GM10248 (cell line): ENCODE data around the gene AP1S1.

ENCODE experiments used
- CTCF ChIA-PET: fragments of 300-600 bp; sonication (Branson Sonifier 250); formaldehyde crosslinking; extraction: SDS; loops from one replicate; lab custom pipeline; 2021; ENCODE audit warnings: antibody characterized with exemption; lab: Yijun Ruan, JAX
- POLR2A ChIA-PET: fragments of 350-650 bp; sonication (Branson Sonifier 250); formaldehyde crosslinking; extraction: SDS; loops from one replicate; lab custom pipeline; 2020; ENCODE audit warnings: antibody characterized with exemption; lab: Yijun Ruan, JAX
- DNase-seq: peaks from one replicate; pipeline ENCODE4 v3.0.0; 2012; ENCODE audit errors: extremely low spot score
- TF ChIP-seq, protein P1 (sequence below): IDR thresholded peaks from 2 replicates; pipeline ENCODE4 v1.5.1; 2012; ENCODE audit warnings: mild to moderate bottlenecking, low read depth; ENCODE audit errors: extremely low read depth, missing control alignments, control extremely low read depth

Gene AP1S1

GRCh38 chr7:101154693-101155102, 422 bp downstream of the AP1S1 start:
- CTCF ChIA-PET = interaction anchor here (0.8 to 4.6 kb wide), 6 partner anchors 10 to 40 kb away, joined by 3 to 56 read pairs (median 16); no protein-coding TSS in a partner anchor
- TF ChIP-seq, protein P1, sequence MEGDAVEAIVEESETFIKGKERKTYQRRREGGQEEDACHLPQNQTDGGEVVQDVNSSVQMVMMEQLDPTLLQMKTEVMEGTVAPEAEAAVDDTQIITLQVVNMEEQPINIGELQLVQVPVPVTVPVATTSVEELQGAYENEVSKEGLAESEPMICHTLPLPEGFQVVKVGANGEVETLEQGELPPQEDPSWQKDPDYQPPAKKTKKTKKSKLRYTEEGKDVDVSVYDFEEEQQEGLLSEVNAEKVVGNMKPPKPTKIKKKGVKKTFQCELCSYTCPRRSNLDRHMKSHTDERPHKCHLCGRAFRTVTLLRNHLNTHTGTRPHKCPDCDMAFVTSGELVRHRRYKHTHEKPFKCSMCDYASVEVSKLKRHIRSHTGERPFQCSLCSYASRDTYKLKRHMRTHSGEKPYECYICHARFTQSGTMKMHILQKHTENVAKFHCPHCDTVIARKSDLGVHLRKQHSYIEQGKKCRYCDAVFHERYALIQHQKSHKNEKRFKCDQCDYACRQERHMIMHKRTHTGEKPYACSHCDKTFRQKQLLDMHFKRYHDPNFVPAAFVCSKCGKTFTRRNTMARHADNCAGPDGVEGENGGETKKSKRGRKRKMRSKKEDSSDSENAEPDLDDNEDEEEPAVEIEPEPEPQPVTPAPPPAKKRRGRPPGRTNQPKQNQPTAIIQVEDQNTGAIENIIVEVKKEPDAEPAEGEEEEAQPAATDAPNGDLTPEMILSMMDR = no peak
- POLR2A ChIA-PET = interaction anchor here (0.6 kb wide), 1 partner anchor 10 kb away, joined by 3 read pairs; the partner anchor contains the start of gene VGF
- no peak for DNase-seq

GRCh38 chr7:101155303-101155702, 1.0 kb downstream of the AP1S1 start:
- POLR2A ChIA-PET = no interaction called here
- TF ChIP-seq, protein P1 = no peak
- CTCF ChIA-PET = interaction anchor here (0.6 to 4.6 kb wide), 5 partner anchors 11 to 89 kb away, joined by 3 to 56 read pairs (median 3); no protein-coding TSS in a partner anchor
- DNase-seq = no peak

- CTCF ChIA-PET = interaction anchor here (0.8 to 4.6 kb wide), 7 partner anchors 12 to 126 kb away, joined by 3 to 56 read pairs (median 3); no protein-coding TSS in a partner anchor
- DNase-seq = no peak
Observed at GRCh38 chr7:101156277-101156676, 2.0 kb downstream of the AP1S1 start.

DNA sequence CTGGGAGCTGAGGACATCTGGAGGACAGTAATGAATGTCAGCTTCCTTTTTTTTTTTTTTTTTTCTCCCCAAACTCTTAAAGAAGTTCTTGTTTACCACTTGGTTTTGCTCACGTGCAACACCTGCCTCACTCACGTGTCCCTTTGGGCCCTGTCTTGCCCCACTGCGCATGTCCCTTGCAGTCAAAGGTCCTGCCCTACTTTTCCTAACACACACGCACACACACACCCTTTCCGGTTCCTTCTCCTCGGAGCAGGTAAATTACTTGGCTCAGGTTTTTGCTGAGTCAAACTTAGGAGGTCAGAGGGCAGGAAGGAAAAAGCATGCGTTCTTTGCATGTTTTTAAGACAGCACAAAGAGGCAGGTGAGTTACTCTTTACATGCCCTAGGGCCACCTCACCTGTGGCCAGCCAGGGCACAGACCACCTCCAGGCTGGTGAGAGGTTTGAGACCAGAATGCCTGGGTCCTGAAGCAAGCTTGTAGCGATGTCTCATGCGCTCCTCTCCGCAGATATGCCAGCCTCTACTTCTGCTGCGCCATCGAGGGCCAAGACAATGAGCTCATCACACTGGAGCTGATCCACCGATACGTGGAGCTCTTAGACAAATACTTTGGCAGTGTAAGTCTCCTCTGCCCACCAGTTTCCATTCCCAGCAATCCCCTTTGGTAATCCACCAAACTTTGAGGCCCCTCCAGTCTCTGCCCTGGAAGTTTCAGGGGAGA, 2.8 kb downstream of the AP1S1 start:
- ChIA-PET POLR2A (no interaction called here), CTCF (interaction anchor here (0.7 to 4.6 kb wide), 12 partner anchors 8 to 126 kb away, joined by 3 to 56 read pairs (median 4); partner anchors contain the start of gene VGF)
- no peak for DNase-seq
- TF ChIP-seq, protein P1 = no peak

More at GRCh38 chr7:101156277-101156676, 2.0 kb downstream of the AP1S1 start:
- POLR2A ChIA-PET = no interaction called here
- TF ChIP-seq, protein P1 = no peak

DNA sequence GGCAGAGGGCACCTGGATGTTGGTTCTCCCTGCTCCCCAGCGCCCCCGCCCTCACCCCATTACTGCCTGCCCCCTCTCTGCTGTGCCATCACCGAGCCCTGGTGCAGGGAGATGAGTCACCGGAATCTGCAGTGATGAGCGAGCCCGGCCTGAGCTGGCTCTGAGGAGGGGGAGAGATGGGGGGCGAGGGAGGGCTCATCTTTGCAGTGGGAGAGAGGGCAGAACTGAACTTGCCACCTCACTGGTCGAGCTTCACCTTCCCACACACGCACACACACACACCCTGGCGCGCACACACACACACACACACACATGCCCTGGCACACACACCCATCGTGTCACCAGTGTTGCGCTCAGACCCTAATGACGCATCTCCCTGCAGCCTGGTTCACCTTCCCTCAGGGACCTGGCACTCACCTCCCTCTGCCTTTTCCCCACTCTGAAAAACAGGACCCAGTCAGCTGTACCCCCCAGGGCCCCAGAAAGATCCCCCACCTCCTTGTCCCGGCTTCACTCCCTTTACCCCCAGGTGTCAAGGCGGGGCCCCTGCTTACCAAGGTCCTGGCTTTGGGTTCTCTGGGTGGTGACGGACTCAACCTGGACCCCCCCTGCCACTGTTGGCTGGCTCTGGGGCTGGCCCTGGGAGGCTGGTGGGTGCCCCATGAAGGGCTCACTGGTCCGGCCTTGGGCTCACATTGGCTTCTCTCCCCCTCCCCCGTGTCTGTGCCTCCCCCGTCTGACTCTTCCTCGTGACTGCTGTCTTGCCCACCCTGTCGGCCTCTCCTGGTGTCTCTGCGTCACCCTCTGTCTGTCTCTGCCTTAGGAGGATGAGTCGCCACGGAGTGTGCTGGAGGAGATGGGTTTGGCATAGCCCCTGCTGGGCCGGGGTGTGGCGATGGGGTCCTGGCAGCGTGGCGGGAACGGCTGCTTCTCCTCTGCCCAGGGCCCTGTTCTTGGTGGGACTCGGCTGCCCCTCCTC, 5.7 kb downstream of the AP1S1 start:
- POLR2A ChIA-PET = no interaction called here
- CTCF ChIA-PET = interaction anchor here (1.6 to 5.1 kb wide), 2 partner anchors 16 to 33 kb away, joined by 4 to 21 read pairs; no protein-coding TSS in a partner anchor
- TF ChIP-seq, protein P1 = no peak
- no peak for DNase-seq

DNA sequence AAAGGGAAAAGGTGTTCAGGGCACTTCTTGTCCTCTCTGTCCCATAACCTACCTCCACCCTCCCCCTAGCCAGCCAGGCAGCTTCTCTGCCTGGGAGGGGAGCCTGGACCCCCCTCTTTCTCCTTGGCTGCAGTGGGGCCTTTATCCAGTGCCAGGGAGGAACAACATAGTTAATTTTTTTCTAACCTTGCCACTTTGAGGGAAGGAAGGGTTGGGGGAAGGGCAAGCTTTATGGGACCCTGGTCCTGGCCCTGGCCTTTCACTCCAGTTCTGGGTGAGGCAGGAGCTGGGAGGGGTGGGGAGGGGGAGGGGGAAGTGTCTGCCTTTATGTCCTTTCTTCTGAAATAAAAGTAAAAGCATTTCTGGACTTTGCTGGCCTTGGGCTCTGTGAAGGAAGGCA, 6.6 kb downstream of the AP1S1 start:
- DNase-seq = no peak
- TF ChIP-seq, protein P1 = no peak
- POLR2A ChIA-PET = interaction anchor here (0.5 kb wide), 1 partner anchor 158 kb away, joined by 6 read pairs; no protein-coding TSS in a partner anchor
- CTCF ChIA-PET = interaction anchor here (1.6 to 5.1 kb wide), 2 partner anchors 17 to 32 kb away, joined by 4 to 21 read pairs; no protein-coding TSS in a partner anchor
